Renal cortex interstitium (tissue), 15 donors: ENCODE data around the gene ICAM3. TPM values are rescaled to one million over a fixed set of nuclear protein-coding genes. Genes with fewer than 3 reads are reported as not detected.
"Not testable (repeated sequence)": the region's sequence is repeated elsewhere in the genome, so short reads cannot be mapped to it uniquely, and the experiment has no call there.

ENCODE experiments used
- DNase-seq, 11 donors: peaks; one replicate each; pipeline ENCODE4 v3.0.0-alpha.2; 2013; ENCODE audit warnings: low read depth in 9 of 11, low spot score in 4 of 11; ENCODE audit errors: extremely low read depth in 1 of 11
- long read RNA-seq, 16 experiments: transcript quantifications; one replicate each; lab custom pipeline, GENCODE V29; 2026
- polyA plus RNA-seq, 3 donors: library from polyadenylated mRNA; unstranded; fragments of 120-200 nt; gene quantifications; one replicate each; pipeline ENCODE4 v1.2.1, GENCODE V29; 2013; ENCODE audit not compliant: insufficient read length in 3 of 3

Gene ICAM3
- 10 to 100 TPM in 1 of 3 donors, 1 to 10 TPM in 2; 8.2 to 10.4 (median 10.0) TPM for polyA plus RNA-seq
- long read RNA-seq, donor 1: 0 reads
- long read RNA-seq, donor 2, partial matches to known transcripts: 6 of 7 reads
- long read RNA-seq, donor 2, other reads (novel, unspliced or antisense): 0 of 7 reads
- long read RNA-seq, donor 3: 0 reads
- long read RNA-seq, donor 4, partial matches to known transcripts: 7 of 7 reads
- long read RNA-seq, donor 4, other reads (novel, unspliced or antisense): 0 of 7 reads
- long read RNA-seq, donor 5: 0 reads
- long read RNA-seq, donor 6: 0 reads
- long read RNA-seq, donor 7, partial matches to known transcripts: 6 of 6 reads
- long read RNA-seq, donor 7, other reads (novel, unspliced or antisense): 0 of 6 reads
- long read RNA-seq, donor 8: 0 reads
- long read RNA-seq, donor 9, partial matches to known transcripts: 0 of 1 reads
- long read RNA-seq, donor 9, other reads (novel, unspliced or antisense): 0 of 1 reads
- long read RNA-seq, donor 10: 0 reads
- long read RNA-seq, donor 11, partial matches to known transcripts: 5 of 6 reads
- long read RNA-seq, donor 11, other reads (novel, unspliced or antisense): 0 of 6 reads
- long read RNA-seq, donor 12: 0 reads
- long read RNA-seq, donor 13: 0 reads
- long read RNA-seq, donor 14: 0 reads
- long read RNA-seq, donor 15: 0 reads
- long read RNA-seq, donor 16, partial matches to known transcripts: 12 of 12 reads
- long read RNA-seq, donor 16, other reads (novel, unspliced or antisense): 0 of 12 reads

GRCh38 chr19:10339380-10339960, at the start of gene ICAM3:
Gene ICAM3 (minus strand): TSS chr19:10339624. CDS start chr19:10339614, 10 bp downstream.
- DNase-seq: no peak

GRCh38 chr19:10388957-10389356, 49.5 kb upstream of the ICAM3 start:
- peak; percentile 63 to 87 (median 75) for DNase-seq

GRCh38 chr19:10384580-10384979, 45.2 kb upstream of the ICAM3 start:
- DNase-seq: no peak

GRCh38 chr19:10383223-10383499, 43.7 kb upstream of the ICAM3 start:
- not testable (repeated sequence) for DNase-seq

- peak; percentile 95 to 99 (median 98) for DNase-seq
These were observed 41.1 kb upstream of the ICAM3 start, which contains the start of gene TYK2 for GRCh38 chr19:10380313-10381102. Gene TYK2 (minus strand): TSS chr19:10380572. CDS start chr19:10378406, 2,166 bp downstream.

- DNase-seq: no peak
These were observed 40.5 kb upstream of the ICAM3 start for GRCh38 chr19:10379880-10380312.

GRCh38 chr19:10378124-10378523, 38.7 kb upstream of the ICAM3 start:
- DNase-seq: no peak

- DNase-seq: not testable (repeated sequence)
These were observed 37.8 kb upstream of the ICAM3 start for GRCh38 chr19:10377140-10377640.

GRCh38 chr19:10374931-10375330, 35.5 kb upstream of the ICAM3 start:
- no peak for DNase-seq

GRCh38 chr19:10372690-10373089, 33.3 kb upstream of the ICAM3 start:
- no peak for DNase-seq

- no peak for DNase-seq
These were observed 28.8 kb upstream of the ICAM3 start for GRCh38 chr19:10368101-10368803.

GRCh38 chr19:10366950-10367512, 27.6 kb upstream of the ICAM3 start:
- DNase-seq: not testable (repeated sequence)

- no peak for DNase-seq
These were observed 26.1 kb upstream of the ICAM3 start for GRCh38 chr19:10365518-10365917.

GRCh38 chr19:10364644-10365043, 25.2 kb upstream of the ICAM3 start:
- DNase-seq: no peak

GRCh38 chr19:10363789-10364281, 24.4 kb upstream of the ICAM3 start:
- DNase-seq: no peak

- DNase-seq: no peak
These were observed 22.8 kb upstream of the ICAM3 start for GRCh38 chr19:10362259-10362658.

GRCh38 chr19:10361569-10362011, 22.2 kb upstream of the ICAM3 start:
- DNase-seq: no peak

GRCh38 chr19:10356431-10356830, 17.0 kb upstream of the ICAM3 start:
- no peak for DNase-seq
